Astrocyte (in vitro differentiated cells and primary cell): ENCODE measurements around the gene RESP18. TPM values are rescaled to one million over a fixed set of nuclear protein-coding genes. Genes with fewer than 3 reads are reported as not detected.
A peak's percentile ranks its signal among the peaks of the same experiment; 100 is the strongest.

Source experiments
- DNase-seq: peaks from one replicate; pipeline ENCODE4 v3.0.0-alpha.2; 2010; ENCODE audit warnings: low read depth
- FAIRE-seq: peaks from 2 replicates; lab custom pipeline; 2011; peaks lifted over from hg19 to GRCh38; lab: Jason Lieb, UNC
- H2AFZ ChIP-seq: 2 replicates; pipeline ENCODE4 v1.6.0; 2012; ENCODE audit warnings: low read depth, low read length, inconsistent platforms
- H3K27ac ChIP-seq: 2 replicates; pipeline ENCODE4 v1.5.1; 2011; ENCODE audit warnings: low read depth, low read length, inconsistent platforms
- H3K27me3 ChIP-seq: 2 replicates; pipeline ENCODE4 v1.6.0; 2011; ENCODE audit warnings: low read length, inconsistent platforms; ENCODE audit not compliant: insufficient read depth
- H3K36me3 ChIP-seq: 2 replicates; pipeline ENCODE4 v1.5.1; 2011; ENCODE audit warnings: low read length, inconsistent platforms; ENCODE audit not compliant: insufficient read depth
- H3K4me1 ChIP-seq: 2 replicates; pipeline ENCODE4 v1.5.1; 2011; ENCODE audit warnings: low read length, inconsistent platforms; ENCODE audit not compliant: insufficient read depth
- H3K4me2 ChIP-seq: 2 replicates; pipeline ENCODE4 v1.6.0; 2012; ENCODE audit warnings: low read length, inconsistent platforms
- H3K4me3 ChIP-seq: 2 replicates; pipeline ENCODE4 v1.5.1; 2011; ENCODE audit warnings: low read depth, mild to moderate bottlenecking, low read length, inconsistent platforms; ENCODE audit not compliant: insufficient read depth
- H3K79me2 ChIP-seq: 2 replicates; pipeline ENCODE4 v1.6.0; 2012; ENCODE audit warnings: mild to moderate bottlenecking, low read length, inconsistent platforms; ENCODE audit not compliant: insufficient read depth
- H3K9ac ChIP-seq: 2 replicates; pipeline ENCODE4 v1.6.0; 2012; ENCODE audit warnings: mild to moderate bottlenecking, low read length, inconsistent platforms
- H3K9me3 ChIP-seq: 2 replicates; pipeline ENCODE4 v1.5.1; 2012; ENCODE audit warnings: low read depth, mild to moderate bottlenecking, low read length, inconsistent platforms; ENCODE audit not compliant: insufficient read depth
- H4K20me1 ChIP-seq: 2 replicates; pipeline ENCODE4 v1.6.0; 2012; ENCODE audit warnings: low read length, inconsistent platforms; ENCODE audit not compliant: insufficient read depth
- H3K27ac Mint-ChIP-seq: one replicate; pipeline ENCODE4 v1.8.0; 2021; ENCODE audit warnings: mild to moderate bottlenecking, mixed read lengths; ENCODE audit not compliant: unreplicated experiment
- H3K27me3 Mint-ChIP-seq: one replicate; pipeline ENCODE4 v1.8.0; 2021; ENCODE audit warnings: low read depth, mixed read lengths; ENCODE audit not compliant: unreplicated experiment
- H3K36me3 Mint-ChIP-seq: one replicate; pipeline ENCODE4 v1.8.0; 2021; ENCODE audit warnings: low read depth, mixed read lengths; ENCODE audit not compliant: unreplicated experiment
- H3K4me1 Mint-ChIP-seq: one replicate; pipeline ENCODE4 v1.8.0; 2021; ENCODE audit warnings: low read depth, mixed read lengths; ENCODE audit not compliant: unreplicated experiment
- H3K4me3 Mint-ChIP-seq: one replicate; pipeline ENCODE4 v1.8.0; 2021; ENCODE audit warnings: mild to moderate bottlenecking, moderate library complexity, mixed read lengths; ENCODE audit not compliant: unreplicated experiment
- H3K9me3 Mint-ChIP-seq: one replicate; pipeline ENCODE4 v1.8.0; 2021; ENCODE audit warnings: mild to moderate bottlenecking, mixed read lengths; ENCODE audit not compliant: unreplicated experiment
- EZH2 ChIP-seq: IDR thresholded peaks from 2 replicates; pipeline ENCODE4 v1.6.1; 2012; ENCODE audit warnings: mild to moderate bottlenecking, low read length, inconsistent platforms; ENCODE audit not compliant: insufficient read depth
- total RNA-seq: library from RNA; stranded (reverse); gene quantifications from 2 replicates; pipeline ENCODE4 v1.2.1, GENCODE V29; 2021
- TF ChIP-seq, protein P1 (sequence below): IDR thresholded peaks from 2 replicates; pipeline ENCODE4 v1.5.1; 2011; ENCODE audit warnings: low read depth, mild to moderate bottlenecking, inconsistent platforms, low read length, moderate library complexity; ENCODE audit not compliant: insufficient read depth

RESP18 gene
- total RNA-seq, 1 donor from 2014 or later = not detected

DNA sequence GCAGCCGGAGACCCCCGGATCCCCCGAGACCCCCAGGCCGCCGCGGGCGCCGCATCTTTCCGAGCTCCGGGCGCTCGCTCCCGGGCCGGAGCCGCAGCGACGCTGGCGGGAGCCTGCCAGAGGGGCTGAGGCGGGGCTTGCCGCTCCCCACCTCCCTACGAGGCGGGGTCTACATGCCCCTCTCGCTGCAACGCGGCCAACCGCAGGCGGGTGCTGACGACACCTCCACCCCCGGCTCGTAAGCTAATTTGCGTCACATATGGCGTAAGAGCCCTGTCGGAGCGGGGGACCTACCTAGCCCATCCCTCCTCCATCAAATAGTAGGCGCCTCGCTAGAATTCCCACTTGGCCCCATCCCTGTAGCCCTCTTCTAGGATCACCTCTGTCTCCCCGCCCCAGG, 23.3 kb downstream of the RESP18 start, which contains the start of gene PTPRN:
TSS of gene PTPRN (minus strand) at position 124 of the 400 bp plus-strand sequence. CDS start at position 55, 69 bp downstream.
- FAIRE-seq = no peak

DNA sequence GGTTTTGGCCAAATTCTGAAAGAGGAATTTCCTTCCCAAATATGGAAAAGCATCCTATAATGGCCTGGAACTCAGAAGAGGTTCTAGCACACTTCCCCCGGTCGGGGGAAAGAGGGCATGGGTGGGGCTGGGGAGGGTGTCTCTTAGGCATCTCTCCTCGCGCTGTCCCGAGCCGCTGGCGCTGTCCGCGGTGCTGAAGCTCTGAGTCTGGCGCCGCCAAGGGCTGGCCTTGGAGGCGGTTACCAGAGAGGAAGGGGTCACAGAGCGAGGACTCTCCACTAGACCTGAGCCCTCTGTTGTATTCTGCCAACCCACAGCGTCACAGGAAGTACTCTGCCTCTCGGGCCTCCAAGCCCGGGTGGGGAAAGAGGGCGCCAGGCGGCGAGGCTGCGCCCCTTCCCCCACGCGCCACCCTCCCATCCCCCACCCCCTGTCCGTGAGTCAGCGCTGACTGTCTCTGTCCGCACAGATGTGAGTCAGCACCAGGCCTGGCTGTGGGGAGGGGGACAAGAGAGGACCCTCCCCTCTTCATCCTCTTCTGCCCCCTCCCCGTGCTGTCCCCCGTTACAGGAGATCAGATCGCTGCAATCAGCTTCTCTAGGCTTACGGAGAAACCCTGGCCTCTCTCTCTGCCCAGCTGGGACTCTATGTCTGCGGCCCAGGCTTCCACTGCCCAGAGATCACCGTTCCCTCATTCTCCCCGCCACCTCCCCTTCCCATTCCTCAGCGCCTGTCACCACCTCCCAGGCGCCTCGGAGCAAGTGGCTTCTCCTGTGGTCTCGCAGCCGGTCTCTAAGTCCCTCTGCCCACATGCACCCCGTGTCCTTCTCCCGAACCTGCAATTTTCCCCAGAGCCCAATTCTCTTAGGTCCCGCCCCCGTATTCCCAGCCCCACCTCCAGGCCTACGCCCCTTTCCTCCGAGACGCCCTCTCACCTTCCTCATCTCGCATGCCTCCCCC, 24.1 kb downstream of the RESP18 start:
- no peak for FAIRE-seq
- no peaks in the 10 kb centered on the region for H3K9me3 ChIP-seq

More for the DNA sequence above, 23.3 kb downstream of the RESP18 start, which contains the start of gene PTPRN:
- Histone ChIP-seq H3K4me1 (peaks cover 4% of the 10 kb centered on the region), H3K4me3 (peak within 1 kb of the TSS; percentile 57), H3K79me2 (no peaks in the 10 kb centered on the region), H3K9ac (peak within 1 kb of the TSS; percentile 74), H3K27ac (peak within 1 kb of the TSS; percentile 64), H3K4me2 (peak within 1 kb of the TSS; percentile 98), H3K9me3 (no peaks in the 10 kb centered on the region), H3K36me3 (no peaks in the 10 kb centered on the region), H3K27me3 (peaks cover 12% of the 10 kb centered on the region), H2AFZ (peak within 1 kb of the TSS; percentile 74), H4K20me1 (peaks cover 6% of the 10 kb centered on the region)
- Mint-ChIP-seq H3K9me3 (no peaks in the 10 kb centered on the region), H3K36me3 (peaks cover 7% of the 10 kb centered on the region), H3K4me1 (no peaks in the 10 kb centered on the region), H3K4me3 (peak within 1 kb of the TSS; percentile 97), H3K27ac (peak within 1 kb of the TSS; percentile 96), H3K27me3 (peaks cover 6% of the 10 kb centered on the region)
- peak; percentile 71 for TF ChIP-seq EZH2
- TF ChIP-seq, protein P1, sequence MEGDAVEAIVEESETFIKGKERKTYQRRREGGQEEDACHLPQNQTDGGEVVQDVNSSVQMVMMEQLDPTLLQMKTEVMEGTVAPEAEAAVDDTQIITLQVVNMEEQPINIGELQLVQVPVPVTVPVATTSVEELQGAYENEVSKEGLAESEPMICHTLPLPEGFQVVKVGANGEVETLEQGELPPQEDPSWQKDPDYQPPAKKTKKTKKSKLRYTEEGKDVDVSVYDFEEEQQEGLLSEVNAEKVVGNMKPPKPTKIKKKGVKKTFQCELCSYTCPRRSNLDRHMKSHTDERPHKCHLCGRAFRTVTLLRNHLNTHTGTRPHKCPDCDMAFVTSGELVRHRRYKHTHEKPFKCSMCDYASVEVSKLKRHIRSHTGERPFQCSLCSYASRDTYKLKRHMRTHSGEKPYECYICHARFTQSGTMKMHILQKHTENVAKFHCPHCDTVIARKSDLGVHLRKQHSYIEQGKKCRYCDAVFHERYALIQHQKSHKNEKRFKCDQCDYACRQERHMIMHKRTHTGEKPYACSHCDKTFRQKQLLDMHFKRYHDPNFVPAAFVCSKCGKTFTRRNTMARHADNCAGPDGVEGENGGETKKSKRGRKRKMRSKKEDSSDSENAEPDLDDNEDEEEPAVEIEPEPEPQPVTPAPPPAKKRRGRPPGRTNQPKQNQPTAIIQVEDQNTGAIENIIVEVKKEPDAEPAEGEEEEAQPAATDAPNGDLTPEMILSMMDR = no peak
- peak; percentile 79 for DNase-seq

More for the DNA sequence above, 24.1 kb downstream of the RESP18 start:
- H3K9ac ChIP-seq = peak overlapping the region; percentile 74
- no peaks in the 10 kb centered on the region for H3K36me3 ChIP-seq
- H3K27me3 ChIP-seq = peaks cover 12% of the 10 kb centered on the region
- no peaks in the 10 kb centered on the region for H3K4me1 Mint-ChIP-seq
- H3K4me2 ChIP-seq = peak overlapping the region; percentile 98
- H4K20me1 ChIP-seq = peaks cover 6% of the 10 kb centered on the region
- H3K9me3 Mint-ChIP-seq = no peaks in the 10 kb centered on the region
- H3K27ac ChIP-seq = peak overlapping the region; percentile 64
- peak overlapping the region; percentile 97 for H3K4me3 Mint-ChIP-seq
- no peaks in the 10 kb centered on the region for H3K79me2 ChIP-seq
- H3K4me1 ChIP-seq = peaks cover 4% of the 10 kb centered on the region
- peaks cover 10% of the 10 kb centered on the region for H3K27me3 Mint-ChIP-seq
- H3K27ac Mint-ChIP-seq = peak overlapping the region; percentile 96
- TF ChIP-seq EZH2 = no peak
- TF ChIP-seq, protein P1 = no peak
- H3K36me3 Mint-ChIP-seq = peaks cover 10% of the 10 kb centered on the region
- DNase-seq = peak; percentile 45
- H3K4me3 ChIP-seq = peak overlapping the region; percentile 57
- H2AFZ ChIP-seq = peak overlapping the region; percentile 74
